HG03575 (cell line): ENCODE results near the gene TLE3.

ENCODE experiments used
- ATAC-seq: cut with Tn5 transposase; IDR thresholded peaks from one replicate; pipeline ENCODE4 v1.9.1; 2021; ENCODE audit not compliant: unreplicated experiment, insufficient number of reproducible peaks, low FRiP score; ENCODE audit errors: extremely low read depth

Gene TLE3

GRCh38 chr15:69998541-69999391 lies 99.0 kb downstream of the TLE3 start:
- ATAC-seq: no peak

- ATAC-seq: no peak
Observed at GRCh38 chr15:69997813-69998212, 99.9 kb downstream of the TLE3 start.
